ENCODE data around the gene SNX14.
"Not testable (repeated sequence)": the region's sequence is repeated elsewhere in the genome, so short reads cannot be mapped to it uniquely, and the experiment has no call there.

Gene SNX14, protein sequence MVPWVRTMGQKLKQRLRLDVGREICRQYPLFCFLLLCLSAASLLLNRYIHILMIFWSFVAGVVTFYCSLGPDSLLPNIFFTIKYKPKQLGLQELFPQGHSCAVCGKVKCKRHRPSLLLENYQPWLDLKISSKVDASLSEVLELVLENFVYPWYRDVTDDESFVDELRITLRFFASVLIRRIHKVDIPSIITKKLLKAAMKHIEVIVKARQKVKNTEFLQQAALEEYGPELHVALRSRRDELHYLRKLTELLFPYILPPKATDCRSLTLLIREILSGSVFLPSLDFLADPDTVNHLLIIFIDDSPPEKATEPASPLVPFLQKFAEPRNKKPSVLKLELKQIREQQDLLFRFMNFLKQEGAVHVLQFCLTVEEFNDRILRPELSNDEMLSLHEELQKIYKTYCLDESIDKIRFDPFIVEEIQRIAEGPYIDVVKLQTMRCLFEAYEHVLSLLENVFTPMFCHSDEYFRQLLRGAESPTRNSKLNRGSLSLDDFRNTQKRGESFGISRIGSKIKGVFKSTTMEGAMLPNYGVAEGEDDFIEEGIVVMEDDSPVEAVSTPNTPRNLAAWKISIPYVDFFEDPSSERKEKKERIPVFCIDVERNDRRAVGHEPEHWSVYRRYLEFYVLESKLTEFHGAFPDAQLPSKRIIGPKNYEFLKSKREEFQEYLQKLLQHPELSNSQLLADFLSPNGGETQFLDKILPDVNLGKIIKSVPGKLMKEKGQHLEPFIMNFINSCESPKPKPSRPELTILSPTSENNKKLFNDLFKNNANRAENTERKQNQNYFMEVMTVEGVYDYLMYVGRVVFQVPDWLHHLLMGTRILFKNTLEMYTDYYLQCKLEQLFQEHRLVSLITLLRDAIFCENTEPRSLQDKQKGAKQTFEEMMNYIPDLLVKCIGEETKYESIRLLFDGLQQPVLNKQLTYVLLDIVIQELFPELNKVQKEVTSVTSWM

DNA sequence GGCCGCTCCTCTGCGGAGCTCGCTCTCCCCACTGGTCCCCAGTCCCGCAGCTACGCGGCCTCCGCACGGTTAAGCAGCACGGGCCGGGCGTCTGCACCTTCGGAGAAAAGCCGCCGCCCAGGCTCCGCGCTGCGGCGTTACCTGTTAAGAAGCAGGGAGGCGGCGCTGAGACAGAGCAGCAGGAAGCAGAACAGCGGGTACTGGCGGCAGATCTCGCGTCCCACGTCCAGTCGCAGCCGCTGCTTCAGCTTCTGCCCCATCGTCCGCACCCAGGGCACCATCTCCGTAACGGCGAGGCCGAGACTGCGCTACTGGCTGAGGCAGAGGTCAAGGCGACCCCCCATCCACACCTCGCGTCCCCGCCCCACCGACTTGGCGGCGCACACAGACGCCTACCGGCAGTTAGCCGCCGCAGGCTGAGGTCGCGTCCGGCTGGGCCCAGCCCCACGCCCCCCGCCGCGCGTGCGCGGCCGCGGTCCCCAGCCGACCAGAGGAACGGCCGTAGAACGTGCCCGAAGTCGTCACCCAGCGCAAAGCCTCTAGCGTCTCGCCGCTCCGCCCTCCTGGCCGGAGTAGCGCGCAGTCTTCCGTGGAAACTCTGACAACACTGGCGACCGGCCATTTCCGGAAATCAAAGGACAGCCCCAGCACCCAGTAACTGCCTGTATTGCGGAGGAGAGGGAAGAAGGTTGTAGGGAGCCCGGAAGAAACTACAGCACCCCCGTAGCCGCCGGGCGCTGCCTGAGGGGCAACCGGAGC, at the start of gene SNX14:
Gene SNX14, minus strand, starts transcription at position 421 of the 759 bp plus-strand sequence. Its CDS starts 140 bp downstream, at position 281.
- DNase-seq, result peak; percentile 88

DNA sequence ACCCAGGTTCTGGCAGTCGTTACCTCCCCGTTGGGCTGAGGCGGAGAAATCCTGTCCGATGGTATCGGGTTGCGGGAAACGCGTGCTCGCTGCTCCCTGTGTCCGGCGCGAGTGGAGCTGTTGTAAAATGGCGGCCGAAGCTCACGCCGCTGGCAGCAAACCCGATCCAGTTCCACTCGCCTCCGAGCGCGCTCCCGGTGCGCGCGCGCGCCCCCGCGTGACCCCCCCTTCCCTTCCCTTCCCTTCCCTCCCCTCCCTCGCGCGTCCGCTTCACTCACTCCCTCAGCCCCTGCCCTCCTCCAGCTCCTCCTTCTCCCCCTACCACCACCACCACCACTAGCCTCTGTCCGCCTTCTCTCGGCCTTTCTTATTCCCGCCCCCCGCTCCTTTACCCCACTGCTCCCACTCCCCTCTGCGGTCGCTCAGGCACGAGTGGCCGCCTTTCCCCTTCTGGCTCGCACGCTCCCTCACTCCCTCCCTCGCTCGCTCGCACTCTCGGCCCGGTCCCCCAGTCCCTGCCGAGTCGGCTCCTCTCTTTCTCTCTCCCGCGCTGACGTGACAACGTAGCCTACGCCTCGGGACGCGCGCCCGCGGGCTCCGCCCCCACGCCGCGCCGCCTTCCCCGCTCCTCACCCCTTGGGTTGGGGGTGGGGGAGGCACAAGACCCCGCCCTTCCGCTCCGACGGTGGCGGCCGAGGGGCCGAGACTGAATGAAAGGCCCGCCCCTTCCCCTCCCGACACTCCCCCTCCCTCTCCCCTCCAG, 49.3 kb upstream of the SNX14 start, which contains the start of gene SYNCRIP:
Gene SYNCRIP, minus strand, starts transcription at position 113 of the 763 bp plus-strand sequence. CDS start 1,447 bp downstream, outside the sequence.
- DNase-seq, result peak; percentile 98

DNA sequence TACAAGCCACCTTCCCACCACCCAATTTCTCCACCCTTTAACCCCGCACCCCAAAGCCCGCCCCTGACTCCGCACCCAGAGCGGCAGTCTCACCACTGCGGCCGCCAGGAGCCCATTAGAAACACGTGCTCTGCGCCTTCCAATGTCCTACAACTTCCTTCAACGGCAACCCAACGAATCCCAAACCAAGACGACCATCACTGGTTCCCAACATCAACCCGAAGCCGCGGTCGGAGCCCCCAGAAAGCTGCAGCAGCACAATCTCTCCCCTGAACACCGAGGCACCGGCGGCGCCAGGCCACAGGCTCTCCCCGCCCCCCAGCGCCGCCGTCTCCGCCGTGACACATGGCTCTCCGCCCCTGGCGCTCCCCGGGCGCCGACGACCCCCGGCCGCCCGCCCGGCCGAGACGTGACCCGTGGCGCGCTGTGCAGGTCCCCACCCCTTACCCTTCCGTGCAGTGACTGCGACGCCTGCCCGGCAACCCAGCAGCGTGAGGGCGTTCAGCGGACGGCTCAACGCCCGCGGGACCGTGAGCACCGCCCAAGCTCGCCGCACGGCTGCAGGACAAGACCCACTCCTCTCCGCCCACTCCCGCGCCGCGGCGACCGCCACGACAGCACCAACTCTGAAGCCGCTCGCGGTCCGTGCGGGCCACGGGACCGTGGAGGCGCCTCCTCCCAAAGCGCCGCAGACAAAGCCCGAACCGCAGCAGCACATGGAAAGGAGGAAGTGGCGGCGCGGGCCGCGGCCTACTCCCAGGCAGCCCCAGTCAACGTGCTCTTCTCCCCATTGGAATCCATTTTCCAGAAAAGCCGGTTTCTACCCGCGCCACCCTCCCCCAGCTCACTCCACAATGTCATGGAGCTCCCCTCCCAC, 48.5 kb upstream of the SNX14 start:
- peak; percentile 70 for DNase-seq

DNA sequence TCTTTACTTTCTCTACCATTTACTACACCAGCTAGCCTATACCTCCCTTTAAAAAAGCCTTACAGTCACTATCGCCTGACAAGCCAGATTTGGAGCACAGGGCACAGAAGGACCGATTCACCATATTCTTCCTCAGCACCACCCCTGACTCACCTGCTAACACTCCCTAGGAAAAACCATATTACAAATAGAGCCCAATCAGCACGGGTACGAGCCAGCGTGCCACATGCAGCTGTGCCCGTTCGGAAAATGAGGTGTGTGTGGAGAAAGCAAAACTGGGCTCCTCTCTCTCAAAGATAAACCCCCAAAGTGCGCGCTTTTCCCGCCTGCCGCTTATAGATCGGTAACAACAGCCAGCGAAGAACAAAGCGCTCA, 47.9 kb upstream of the SNX14 start:
- no peak for DNase-seq

DNA sequence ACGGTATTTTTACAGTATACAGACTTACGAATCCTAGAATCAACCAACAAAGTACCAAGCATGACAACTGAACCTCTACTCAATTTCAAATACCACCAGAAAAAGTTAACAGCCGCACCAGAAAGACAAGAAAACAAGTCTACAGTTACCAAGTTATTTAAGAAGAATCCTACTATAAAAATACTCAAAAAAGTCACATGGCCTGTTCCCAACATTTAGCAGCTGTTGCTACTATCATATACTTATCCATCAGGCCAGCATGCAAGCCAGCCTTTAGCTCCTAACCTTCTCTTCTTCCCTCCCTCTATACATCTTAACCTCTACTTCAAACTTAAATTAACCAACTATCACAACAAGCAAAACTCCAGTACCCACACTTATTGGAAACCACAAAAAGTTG, 47.2 kb upstream of the SNX14 start:
- DNase-seq, result no peak

DNA sequence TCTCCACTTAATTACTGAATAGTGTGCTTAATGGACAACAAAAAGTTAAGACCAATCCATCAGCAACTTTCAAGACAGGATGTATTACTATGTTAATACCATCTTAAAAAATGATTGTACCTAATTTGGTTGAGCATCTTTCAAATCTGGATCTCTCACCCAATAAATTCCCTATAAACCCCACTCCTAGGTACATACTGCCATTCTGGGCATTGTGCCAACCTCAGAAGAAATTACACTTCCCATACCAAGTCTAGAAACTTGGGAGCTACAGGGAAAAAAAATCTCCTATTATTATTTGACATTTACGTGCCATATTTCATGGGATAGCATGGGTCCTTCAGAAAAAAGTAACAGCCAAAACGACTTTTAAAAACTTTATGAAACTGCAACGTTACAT, 43.9 kb upstream of the SNX14 start:
- no peak for DNase-seq

DNA sequence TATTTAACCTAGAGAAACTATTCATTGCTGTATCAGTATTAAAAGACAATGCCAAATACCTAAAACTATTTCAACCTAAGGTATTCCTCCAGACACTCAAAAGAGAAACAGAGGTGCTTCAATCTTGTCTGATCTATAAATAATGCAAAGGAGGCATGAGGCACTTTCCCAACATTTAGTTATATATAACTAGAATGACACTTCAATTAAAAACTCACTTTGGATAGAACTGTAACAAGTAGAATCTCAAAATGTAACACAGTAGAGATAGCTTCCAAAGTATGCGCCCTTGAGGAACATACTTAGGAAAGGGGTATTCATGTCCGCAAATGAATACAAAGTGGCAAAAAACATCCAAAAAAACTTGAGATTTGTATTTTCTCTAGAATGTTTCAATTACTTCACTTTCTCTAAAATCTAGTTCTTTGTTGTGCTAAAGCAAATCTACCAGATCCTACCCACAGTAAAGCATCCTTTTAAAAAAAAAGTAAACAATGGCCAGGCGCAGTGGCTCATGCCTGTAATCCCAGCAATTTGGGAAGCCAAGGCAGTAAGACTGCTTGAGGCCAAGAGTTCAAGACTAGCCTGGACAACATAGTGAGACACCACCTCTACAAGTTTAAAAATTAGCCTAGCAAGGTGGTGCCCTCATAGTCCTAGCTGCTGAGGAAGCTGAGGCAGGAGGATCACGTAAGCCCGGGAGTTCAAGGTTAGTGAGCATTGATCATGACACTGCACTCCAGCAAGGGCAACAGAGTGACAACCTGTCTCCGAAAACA, 38.7 kb upstream of the SNX14 start:
- DNase-seq, result no peak

DNA sequence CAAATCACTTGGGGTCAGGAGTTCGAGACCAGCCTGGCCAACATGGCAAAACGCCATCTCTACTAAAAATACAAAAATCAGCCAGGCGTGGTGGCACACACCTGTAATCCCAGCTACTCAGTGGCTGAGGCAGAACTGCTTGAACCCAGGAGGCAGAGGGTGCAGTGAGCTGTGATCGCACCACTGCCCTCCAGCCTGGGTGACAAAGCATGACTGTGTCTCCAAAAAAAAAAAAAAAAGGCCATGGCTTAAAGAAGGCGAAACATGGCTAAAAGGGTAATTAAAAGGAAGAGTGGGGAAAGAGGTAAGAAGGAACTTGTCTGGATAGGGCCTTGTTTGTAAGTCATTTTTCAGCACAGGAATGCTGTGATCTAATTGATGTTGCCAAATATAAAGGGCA, 37.5 kb upstream of the SNX14 start:
- not testable (repeated sequence) for DNase-seq

DNA sequence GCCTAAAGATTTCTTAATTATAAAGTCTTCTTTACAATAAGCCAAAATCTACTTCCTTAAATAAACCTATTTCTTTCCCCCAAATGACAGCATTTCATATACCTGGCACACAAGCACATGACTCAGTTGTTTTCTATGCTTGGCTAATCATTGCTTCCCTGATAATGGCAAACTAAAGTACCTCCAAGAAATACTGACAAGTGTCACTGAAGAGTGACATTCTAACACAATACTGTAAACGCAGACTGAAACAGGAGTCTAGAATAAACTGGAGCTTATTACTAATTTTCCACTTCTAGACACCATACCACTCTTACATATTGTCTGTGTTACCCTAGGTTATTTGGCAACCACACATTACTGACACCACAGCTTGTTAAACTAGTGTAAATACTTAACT, 34.7 kb upstream of the SNX14 start:
- no peak for DNase-seq

DNA sequence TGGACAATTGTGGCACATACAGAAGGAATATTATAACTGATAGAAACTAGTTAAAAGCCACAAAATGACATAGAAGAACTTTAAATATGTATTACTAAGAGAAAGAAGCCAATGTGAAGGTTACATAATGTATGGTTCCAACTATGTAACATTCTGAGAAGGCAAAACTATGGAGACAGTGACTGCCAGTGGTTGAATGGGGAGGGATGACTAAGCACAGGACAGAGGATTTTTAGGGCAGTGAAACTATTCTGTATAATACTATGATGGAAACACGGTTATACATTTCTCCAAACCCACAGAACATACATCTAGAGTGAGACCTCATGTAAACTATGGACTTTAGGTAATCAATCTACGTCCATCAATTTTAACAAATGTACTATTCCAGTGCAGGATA, 26.6 kb upstream of the SNX14 start:
- DNase-seq, result no peak

DNA sequence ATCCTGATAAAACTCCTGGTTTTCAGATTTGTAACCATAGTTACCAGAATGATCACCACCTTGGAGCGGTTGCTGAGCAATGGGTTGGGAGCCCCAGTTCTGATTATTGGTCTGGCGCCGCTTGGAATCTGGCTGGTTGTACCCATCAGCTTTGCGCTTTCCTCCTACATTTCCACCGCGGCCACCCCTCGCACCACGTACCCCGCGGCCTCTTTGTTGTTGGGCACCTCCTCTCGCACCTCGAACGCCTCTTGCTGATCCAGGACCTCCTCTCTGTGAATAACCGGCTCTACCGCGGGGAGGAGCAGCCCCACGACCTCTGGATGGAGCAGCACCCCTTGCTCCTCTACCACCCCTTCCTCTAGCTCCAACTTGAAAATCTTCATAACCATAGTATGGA, 21.1 kb upstream of the SNX14 start:
- DNase-seq, result no peak

DNA sequence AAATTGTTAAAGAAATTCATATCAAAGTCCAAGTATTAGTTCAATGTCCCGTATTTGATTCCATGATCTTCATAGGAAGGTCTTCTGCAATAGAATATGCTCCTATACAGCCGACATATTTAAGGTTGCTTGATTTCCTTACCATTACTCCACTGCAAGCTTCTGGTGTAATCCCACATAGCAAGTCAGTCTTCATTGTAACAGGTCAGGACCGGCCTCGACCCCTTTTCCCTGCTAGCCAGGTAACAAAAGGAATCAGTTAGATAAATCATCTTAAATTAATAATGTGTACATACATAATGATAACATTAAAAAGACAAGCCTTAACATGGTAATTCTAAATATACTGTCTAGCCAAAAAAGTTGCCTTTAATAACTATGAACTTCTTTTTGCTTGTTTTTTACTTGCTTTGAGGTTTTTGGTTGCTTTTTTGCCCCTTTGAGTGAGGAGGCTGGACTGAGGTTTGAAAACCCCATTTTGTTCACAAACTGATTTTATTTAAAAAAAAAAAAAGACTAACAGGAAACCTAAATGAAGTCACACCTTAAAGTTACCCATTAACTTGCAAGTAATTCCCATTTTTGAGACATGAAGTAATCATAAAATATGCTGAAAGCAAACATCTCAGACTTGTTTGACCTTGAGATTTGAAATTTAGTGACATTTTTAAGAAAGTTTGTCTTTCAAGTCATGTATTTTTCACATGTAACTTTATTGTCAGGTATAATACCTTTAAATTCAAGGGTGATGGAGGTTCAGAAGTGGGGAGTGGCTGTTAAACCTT, 19.2 kb upstream of the SNX14 start:
- DNase-seq, result no peak

DNA sequence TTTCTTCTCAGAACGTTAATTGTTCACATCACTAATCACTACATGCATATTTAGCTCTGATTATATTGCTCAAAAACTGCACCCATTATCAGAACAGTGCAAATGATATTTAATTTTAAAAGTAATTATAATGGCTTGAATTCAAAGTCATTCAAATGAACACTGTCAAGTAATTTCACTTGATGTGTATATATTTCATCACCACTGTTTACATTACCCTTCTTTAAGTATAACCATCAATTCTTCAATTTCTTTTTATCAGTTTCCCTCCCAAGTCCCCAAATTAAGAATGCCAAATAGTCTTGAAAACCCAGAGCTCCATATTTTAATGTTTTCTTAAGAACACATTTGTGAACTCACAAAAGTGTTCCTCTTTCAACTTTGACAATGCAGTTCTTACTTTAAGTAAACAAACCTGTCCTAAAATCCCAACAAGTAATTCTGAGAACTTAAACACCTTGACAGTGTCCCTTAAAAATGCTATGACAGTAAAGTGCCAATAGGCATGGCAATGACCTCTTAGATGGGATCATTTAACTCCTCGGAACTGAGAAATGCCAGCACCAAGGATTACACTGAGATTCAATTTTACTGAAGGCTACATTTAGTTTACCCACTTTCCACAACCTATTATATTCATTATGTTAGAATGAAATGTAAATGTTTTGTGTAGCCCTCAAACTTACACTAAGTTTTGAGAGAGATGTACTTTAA, 16.7 kb upstream of the SNX14 start:
- DNase-seq, result no peak

DNA sequence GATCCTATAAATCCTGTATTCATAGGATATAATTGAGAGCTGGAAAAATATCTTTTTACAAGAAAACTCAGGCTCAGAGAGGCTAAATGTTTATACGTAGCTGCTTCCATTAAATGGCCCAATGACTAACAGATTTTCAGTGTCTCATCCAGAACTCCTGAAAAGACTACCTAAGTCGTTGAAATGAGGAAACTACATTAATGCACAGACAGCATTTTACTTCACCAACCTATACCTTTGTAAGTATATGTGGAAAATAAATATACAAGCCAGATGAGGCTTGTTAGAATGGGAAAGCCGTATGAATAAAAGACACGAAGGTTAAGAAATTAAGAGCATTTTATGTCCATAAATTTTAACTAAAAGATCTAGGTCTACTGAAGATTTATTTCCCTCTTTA, 8.4 kb upstream of the SNX14 start:
- no peak for DNase-seq

DNA sequence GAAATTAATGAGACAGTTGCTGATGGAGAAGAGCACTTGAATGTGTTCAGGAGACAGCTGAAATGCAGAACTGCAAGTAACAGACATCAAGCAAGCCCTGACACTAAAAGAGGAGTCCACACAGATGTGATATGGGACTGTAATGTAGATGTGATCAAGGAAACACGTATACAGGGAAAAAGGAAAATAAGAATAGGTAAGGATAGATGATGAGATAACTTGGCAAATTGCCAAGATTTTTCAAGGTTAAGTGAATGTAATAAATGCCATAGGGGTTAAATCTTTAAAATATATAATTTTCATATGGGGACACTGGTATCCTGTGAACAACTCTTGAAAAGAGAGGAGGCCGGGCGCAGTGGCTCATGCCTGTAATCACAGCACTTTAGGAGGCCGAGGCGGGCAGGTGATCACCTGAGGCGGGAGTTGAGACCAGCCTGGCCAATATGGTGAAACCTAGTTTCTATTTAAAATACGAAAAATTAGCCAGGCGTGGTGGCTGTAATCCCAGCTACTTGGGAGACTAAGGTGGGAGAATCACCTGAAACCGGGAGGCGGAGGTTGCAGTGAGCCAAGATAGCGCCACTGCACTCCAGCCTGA, 7.2 kb upstream of the SNX14 start:
- no peak for DNase-seq

DNA sequence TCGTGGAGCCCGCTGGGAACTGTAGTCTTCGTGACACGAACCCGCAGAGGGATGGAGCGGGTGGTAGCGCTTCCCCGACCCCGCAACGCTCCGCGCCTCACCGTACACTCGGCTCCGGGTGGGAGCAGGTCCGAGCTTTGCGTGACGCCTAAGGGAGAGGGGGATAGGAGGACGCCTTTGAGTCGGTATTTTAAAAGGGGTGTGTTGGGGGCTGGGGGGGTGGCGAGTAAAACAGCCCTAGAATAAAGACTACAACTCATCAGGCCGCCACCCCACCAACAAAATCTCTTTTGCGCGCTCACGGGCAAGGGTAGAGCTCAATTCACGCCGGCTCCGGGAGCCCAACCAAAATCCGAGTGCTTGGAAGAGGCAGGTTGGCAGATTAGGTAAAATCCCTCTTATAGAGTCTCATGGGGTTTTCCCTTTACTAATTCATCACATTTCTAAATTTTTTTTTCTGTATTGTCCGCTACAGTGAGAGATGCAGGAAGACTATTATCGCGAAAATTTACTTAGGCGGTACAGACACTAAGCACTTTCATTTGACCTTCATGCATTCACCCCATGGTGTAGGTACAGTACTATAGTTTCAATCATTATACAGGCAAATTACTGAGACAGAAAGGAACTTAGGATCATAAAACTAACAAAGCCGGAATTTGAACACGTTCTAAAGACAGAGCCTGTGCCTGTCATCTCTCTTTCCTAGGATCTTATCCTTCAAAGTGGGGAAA, 706 bp upstream of the SNX14 start:
- DNase-seq, result peak; percentile 69

DNA sequence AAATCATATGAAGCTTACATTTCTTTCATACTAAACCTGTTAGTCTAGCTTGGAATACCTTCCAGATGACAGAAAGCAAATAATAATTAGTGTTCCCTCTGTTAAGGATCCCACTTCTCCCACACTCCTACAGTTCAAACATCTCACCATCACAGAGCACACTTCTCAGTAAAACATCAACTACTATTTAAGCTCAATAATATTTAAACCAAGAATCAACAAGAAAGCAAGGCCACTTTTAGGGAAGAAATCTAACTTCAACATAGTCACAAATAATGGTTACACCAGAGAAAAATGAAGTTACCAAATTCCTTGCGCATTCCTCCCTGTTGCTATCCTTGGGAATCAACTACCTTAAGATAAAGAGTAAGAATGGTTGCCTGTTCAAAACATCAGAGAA, 1.6 kb downstream of the SNX14 start:
- DNase-seq, result no peak

DNA sequence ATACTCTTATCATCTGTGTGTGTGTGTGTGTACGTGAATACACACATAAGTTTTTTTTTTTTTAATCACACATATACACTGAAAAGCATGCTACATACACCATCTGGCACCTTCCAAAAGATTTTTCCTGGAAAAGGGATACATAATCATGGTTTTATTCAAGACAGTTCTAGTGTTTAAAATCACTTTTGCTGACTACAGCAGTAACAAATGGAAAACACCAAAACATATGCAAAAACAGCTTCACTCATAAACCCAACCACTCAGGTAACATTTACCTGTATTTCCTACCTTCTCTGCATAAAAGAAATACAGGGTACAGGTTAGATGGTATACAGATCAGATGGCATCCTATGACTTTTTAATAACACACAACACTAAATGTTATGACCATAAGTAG, 2.5 kb downstream of the SNX14 start:
- no peak for DNase-seq
